Skeletal muscle satellite cell (primary cell): ENCODE results near the gene MAP3K5.

Source experiments
- H3K27me3 ChIP-seq: 2 replicates; pipeline ENCODE4 v1.7.0; 2013; ENCODE audit warnings: low read length; ENCODE audit not compliant: control insufficient read depth, insufficient read depth
- H3K36me3 ChIP-seq: 2 replicates; pipeline ENCODE4 v1.7.0; 2013; ENCODE audit warnings: mild to moderate bottlenecking, control low read depth, low read length; ENCODE audit not compliant: insufficient read depth
- H3K4me1 ChIP-seq: 2 replicates; pipeline ENCODE4 v1.7.0; 2013; ENCODE audit warnings: low read length; ENCODE audit not compliant: control insufficient read depth, insufficient read depth
- H3K4me2 ChIP-seq: 2 replicates; pipeline ENCODE4 v1.7.0; 2013; ENCODE audit warnings: mild to moderate bottlenecking, low read length
- H3K4me3 ChIP-seq: 2 replicates; pipeline ENCODE4 v1.7.0; 2013; ENCODE audit warnings: low read length
- H3K9ac ChIP-seq: 2 replicates; pipeline ENCODE4 v1.7.0; 2013; ENCODE audit warnings: mild to moderate bottlenecking, low read depth, low read length, moderate library complexity
- H3K9me3 ChIP-seq: replicated peaks from 2 replicates; pipeline ENCODE4 v1.7.0; 2013; ENCODE audit warnings: mild to moderate bottlenecking, control low read depth, low read length
- small RNA-seq: library from RNA; depleted of rRNA; stranded (forward); fragments of <200 nt; gene quantifications from one replicate; pipeline ENCODE3, GENCODE V24; 2012

The MAP3K5 gene

GRCh38 chr6:136510782-136511181 lies 281.5 kb downstream of the MAP3K5 start:
- Histone ChIP-seq H3K4me2 (no peak overlapping the region), H3K4me3 (no peak overlapping the region), H3K9me3 (no peaks in the 10 kb centered on the region), H3K27me3 (no peaks in the 10 kb centered on the region), H3K9ac (no peak overlapping the region), H3K36me3 (no peaks in the 10 kb centered on the region), H3K4me1 (no peaks in the 10 kb centered on the region)

- no peaks in the 10 kb centered on the region for H3K4me1 ChIP-seq
- no peaks in the 10 kb centered on the region for H3K36me3 ChIP-seq
- H3K9me3 ChIP-seq = no peaks in the 10 kb centered on the region
- H3K9ac ChIP-seq = no peak overlapping the region
- H3K4me2 ChIP-seq = no peak overlapping the region
- no peak overlapping the region for H3K4me3 ChIP-seq
- H3K27me3 ChIP-seq = no peaks in the 10 kb centered on the region
These were observed 282.0 kb downstream of the MAP3K5 start for GRCh38 chr6:136510299-136510698.

DNA sequence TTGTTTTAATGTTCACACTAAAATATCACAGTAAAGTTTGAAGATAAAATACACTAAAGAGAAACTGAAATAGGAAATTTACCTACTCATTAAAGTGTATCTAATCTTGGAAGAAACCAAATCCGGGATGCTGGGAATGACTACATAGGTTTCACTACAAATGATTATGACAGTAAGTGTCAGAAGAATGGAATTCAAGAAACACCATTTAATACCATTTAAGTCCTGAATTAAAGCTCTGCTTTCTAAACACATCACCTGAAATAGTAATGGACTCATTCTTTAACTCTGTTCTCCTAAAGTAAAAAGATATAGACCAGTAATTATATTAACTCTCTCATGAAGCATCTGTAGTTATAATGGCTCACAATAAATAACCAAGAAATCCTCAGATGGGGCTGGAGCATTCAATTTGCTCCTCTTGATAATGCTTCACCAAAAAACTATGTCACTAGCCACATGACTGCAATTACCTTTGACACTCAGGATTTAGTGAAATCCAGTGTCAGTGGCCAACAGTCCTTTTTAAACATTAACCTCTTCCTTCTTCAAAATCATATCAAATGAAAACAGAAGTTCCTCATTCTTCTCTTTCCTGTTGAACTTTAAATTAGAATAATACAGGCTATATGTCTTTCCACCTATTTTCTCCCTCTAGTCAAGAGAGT lies 283.4 kb downstream of the MAP3K5 start:
- H3K4me3 ChIP-seq = no peak overlapping the region

More for the DNA sequence above, 283.4 kb downstream of the MAP3K5 start:
- Histone ChIP-seq H3K4me1 (no peaks in the 10 kb centered on the region), H3K27me3 (no peaks in the 10 kb centered on the region), H3K9ac (no peak overlapping the region), H3K36me3 (no peaks in the 10 kb centered on the region), H3K9me3 (no peaks in the 10 kb centered on the region), H3K4me2 (no peak overlapping the region)

Small RNA genes lying within 50 kb of the gene (small RNA-seq; reads per million reads assigned to genes)
- 0.35 reads per million for gene RNA5SP219
